ENCODE results near the gene KCNIP3.
"Not testable (repeated sequence)": the region's sequence is repeated elsewhere in the genome, so short reads cannot be mapped to it uniquely, and the experiment has no call there.

The KCNIP3 gene

GRCh38 chr2:95348609-95349567, 51.7 kb downstream of the KCNIP3 start:
- no peak for DNase-seq

- DNase-seq, result no peak
Observed at GRCh38 chr2:95349568-95350322, 52.6 kb downstream of the KCNIP3 start.

GRCh38 chr2:95350368-95350767, 53.2 kb downstream of the KCNIP3 start:
- DNase-seq, result no peak

- DNase-seq, result no peak
Observed at GRCh38 chr2:95350774-95351597, 53.8 kb downstream of the KCNIP3 start.

DNA sequence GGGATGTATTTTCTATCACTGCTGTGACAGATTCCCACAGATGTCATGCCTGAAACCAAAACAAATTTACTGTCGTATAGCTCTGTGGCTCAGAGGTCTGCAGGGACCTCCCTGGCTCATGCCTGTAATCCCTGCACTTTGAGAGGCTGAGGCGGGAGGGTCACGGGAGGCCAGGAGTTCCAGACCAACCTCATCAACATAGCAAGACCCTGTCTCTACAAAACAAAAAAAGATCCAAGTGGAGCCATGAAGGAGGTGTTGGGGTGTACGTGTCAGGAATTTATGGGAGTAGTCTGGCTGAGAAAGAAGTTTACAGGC, 54.4 kb downstream of the KCNIP3 start:
- no peak for DNase-seq

- no peak for DNase-seq
Observed at GRCh38 chr2:95352310-95353054, 55.3 kb downstream of the KCNIP3 start.

DNA sequence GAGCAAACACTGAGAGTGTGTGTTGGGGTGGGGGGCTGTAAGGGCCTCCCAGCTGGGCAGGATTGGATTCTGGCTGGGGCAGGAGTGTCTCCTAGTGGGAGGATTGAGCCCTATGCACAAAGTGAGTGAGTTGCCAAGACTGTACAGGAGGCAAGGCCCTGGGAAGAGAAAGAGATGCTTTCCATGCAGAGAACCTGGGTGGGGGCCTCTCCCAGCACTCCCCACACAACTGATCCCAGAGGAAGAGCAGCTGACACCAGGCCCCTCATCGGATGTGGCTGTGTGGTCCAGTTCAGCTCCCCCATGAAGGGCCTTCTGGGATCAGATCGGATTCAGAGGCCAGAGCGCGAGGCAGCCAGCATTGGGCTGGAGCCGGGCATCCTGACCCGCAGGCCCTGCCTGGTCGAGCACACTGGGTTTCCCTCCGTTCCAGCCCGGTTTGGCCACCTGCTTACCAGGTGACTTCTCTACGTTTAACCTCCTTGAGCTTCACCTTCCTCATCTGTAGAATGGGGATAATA, 56.0 kb downstream of the KCNIP3 start:
- no peak for DNase-seq

GRCh38 chr2:95353613-95354468, 56.7 kb downstream of the KCNIP3 start:
- DNase-seq, result no peak

GRCh38 chr2:95354469-95354901, 57.3 kb downstream of the KCNIP3 start:
- no peak for DNase-seq

GRCh38 chr2:95354925-95355324, 57.8 kb downstream of the KCNIP3 start:
- DNase-seq, result no peak

DNA sequence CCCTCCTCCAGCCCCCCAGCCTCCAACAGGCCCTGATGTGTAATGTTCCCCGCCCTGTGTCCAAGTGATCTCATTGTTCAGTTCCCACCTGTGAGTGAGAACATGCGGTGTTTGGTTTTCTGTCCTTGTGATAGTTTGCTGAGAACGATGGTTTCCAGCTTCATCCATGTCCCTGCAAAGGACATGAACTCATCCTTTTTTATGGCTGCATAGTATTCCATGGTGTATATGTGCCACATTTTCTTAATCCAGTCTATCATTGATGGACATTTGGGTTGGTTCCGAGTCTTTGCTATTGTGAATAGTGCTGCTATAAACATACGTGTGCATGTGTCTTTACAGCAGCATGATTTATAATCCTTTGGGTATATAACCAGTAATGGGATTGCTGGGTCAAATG, 58.3 kb downstream of the KCNIP3 start:
- DNase-seq, result not testable (repeated sequence)

DNA sequence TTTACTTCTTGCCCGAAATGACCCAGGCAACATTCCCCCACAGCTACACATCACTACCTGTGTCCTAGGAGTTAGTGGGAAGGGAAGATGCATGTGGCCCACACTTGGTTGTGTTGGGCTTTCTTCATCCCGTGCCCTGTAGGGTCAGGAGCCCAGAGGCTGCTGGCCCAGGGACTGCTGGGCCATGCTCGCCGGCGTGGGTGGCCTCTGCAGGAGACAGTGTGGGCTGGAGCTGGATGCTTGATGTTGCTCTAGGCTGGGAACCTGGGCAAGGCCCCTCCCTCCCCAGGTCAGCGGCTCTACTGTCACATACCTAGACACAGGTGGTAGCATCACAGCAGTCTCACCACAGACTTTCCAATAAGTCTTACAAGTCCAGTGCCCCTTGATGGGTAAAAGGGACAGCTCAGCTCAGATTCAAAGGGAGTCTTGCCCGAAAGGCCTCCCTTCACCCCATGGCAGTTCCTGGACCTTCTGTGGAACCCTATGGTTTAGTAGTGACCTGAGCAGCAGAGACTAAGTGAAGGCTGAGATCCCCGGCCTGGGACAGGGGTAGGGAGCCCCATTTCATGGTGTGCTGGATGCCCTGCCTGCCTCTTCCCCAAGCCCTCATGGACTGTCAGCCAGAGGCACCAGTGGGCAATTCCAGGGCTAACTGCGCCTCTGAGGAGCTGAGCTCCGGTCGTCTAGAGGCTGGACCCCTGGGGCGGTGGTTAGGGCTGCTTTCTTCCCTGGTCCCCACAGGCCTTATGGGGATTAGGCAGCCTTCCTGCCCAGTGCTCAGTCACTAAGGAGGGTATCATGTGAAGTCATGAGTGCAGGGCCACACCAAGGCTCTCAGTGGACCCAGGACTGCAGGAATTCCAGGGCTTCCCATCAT, 59.9 kb downstream of the KCNIP3 start:
- no peak for DNase-seq

DNA sequence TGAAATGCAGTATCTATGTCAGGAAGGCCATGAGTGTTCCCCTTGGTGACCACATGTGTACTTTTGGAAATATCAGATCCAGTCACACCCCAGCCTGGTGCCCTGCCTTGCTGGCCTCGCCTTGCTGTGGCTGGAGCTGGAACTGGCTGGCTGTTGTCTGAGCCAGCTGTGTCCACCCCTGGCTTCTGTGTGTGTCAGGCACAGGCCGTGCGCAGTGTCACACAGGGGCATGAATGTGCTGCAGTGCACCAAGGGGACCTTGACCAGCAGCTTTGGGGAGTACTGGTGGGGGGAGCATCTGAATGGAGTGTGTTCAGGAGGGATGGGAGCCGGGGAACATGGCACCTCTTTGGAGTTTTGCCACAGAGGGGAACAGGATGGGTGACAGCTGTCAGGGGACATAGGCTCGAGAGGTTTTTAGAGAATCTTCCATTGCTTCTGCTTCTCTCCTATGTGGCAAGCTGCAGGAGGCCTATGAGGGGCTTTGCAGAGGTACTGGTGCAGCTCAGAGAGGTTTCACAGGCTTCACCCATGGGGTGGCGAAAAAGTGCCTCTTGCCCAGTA, 60.7 kb downstream of the KCNIP3 start:
- DNase-seq, result no peak

- DNase-seq, result no peak
Observed at GRCh38 chr2:95359031-95359430, 61.9 kb downstream of the KCNIP3 start.

DNA sequence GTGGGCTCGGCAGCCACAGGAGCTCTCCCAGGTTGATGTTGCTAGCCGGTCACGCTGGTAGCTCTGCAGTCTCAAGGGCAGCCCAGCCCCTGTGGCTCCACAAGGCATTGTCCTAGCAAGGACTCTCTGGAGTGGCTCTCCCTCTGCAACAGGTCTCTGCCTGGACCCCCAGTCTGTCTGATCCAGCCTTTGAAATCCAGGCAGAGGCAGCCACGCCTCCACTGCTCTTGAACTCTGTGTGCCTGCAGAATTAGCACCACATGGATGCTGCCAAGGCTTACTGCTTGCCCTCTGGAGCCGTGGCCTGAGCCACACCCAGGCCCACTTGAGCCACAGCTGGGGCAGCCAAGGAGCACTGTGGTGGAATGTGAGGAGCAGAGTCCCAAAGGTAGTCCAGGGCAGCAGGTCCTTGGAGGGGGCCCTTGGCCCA, 62.4 kb downstream of the KCNIP3 start:
- DNase-seq, result no peak

DNA sequence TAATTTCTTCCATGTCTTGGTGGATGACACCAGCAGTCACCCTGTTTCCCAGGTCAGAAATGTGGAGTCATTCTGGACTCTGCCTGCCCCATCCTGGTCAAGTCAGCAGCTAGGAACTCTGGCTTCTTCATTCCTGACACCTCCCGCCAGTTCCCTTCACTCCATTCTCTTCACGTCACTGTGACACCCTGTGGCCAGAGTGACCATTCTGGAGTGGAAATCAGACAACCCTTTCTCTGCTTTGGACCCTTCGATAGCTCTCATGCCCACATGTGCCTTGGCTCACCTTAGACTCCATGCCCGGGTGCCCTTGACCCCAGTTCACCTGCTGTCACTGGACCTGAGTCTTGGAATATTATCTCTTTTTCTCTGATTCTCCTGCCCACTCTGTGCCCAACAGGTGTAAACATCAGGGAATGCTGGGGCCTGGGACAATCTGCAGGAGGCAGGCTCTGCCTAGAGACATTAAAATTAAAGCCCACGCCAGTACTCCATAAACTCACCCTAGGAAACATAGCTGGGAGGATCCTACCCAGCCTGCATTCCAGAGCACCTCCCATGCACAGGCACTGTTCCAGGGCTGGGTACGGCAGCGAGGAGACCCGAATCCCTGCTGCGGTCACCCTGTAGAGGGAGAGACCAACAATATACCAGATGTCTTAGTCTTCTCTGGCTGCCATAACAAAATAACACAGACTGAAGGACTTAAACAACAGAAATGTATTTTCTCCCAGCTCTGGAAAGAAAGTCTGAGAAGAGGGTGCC, 64.3 kb downstream of the KCNIP3 start:
- no peak for DNase-seq

DNA sequence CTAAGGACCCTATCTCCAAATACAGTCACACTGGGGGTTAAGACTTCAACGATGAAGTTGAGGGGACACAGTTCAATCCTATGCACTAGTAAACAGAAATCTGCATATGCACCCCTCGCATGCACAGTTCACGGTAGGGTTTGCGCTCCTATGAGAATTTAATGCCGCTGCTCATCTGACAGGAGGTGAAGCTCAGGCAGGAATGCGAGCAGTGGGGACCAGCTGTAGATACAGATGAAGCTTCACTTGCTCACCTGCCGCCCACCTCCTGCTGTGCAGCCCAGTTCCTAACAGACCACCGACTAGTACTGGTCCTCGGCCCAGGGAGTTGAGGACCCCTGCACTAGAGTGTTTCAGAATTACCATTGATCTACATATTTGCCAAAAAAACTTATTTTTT, 65.3 kb downstream of the KCNIP3 start:
- DNase-seq, result no peak

GRCh38 chr2:95366514-95366913, 69.4 kb downstream of the KCNIP3 start:
- DNase-seq, result no peak
